SK-N-MC (cell line): ENCODE results near the gene ATP2B2.

Experiments used
- DNase-seq: peaks from one replicate; pipeline ENCODE4 v3.0.0-alpha.2; 2011; ENCODE audit warnings: low read depth, low spot score
- H3K27ac ChIP-seq: fragments of 200-600 bp; sonication (generic); 2 replicates; pipeline ENCODE4 v1.5.1; 2016; ENCODE audit warnings: mixed run types
- H3K36me3 ChIP-seq: fragments of 200-600 bp; sonication (generic); 2 replicates; pipeline ENCODE4 v1.6.1; 2017; ENCODE audit warnings: antibody characterized with exemption, low read length, mixed read lengths; ENCODE audit not compliant: insufficient read depth
- H3K4me3 ChIP-seq: fragments of 200-600 bp; sonication (generic); 2 replicates; pipeline ENCODE4 v1.5.1; 2016
- H3K9ac ChIP-seq: fragments of 200-600 bp; sonication (generic); 2 replicates; pipeline ENCODE4 v1.8.0; 2017; ENCODE audit warnings: mixed run types, mixed read lengths; ENCODE audit not compliant: insufficient read length
- H3K9me3 ChIP-seq: fragments of 200-600 bp; sonication (generic); 2 replicates; pipeline ENCODE4 v1.6.1; 2017; ENCODE audit warnings: low read depth, mild to moderate bottlenecking, antibody characterized with exemption, low read length, moderate library complexity, mixed read lengths
- EZH2 ChIP-seq: fragments of 200-600 bp; sonication (generic); IDR thresholded peaks from one replicate; pipeline ENCODE4 v1.6.1; 2017; ENCODE audit warnings: antibody characterized with exemption
- FOXP2 ChIP-seq: optimal IDR thresholded peaks from 2 replicates; pipeline ENCODE3; 2011; ENCODE audit warnings: mild to moderate bottlenecking, moderate library complexity; ENCODE audit not compliant: insufficient read depth; ENCODE audit errors: extremely low read length, control extremely low read depth
- POLR2AphosphoS5 ChIP-seq: IDR thresholded peaks from 2 replicates; pipeline ENCODE4 v1.6.1; 2012; ENCODE audit warnings: mild to moderate bottlenecking, low read depth, low read length, borderline replicate concordance

The ATP2B2 gene

DNA sequence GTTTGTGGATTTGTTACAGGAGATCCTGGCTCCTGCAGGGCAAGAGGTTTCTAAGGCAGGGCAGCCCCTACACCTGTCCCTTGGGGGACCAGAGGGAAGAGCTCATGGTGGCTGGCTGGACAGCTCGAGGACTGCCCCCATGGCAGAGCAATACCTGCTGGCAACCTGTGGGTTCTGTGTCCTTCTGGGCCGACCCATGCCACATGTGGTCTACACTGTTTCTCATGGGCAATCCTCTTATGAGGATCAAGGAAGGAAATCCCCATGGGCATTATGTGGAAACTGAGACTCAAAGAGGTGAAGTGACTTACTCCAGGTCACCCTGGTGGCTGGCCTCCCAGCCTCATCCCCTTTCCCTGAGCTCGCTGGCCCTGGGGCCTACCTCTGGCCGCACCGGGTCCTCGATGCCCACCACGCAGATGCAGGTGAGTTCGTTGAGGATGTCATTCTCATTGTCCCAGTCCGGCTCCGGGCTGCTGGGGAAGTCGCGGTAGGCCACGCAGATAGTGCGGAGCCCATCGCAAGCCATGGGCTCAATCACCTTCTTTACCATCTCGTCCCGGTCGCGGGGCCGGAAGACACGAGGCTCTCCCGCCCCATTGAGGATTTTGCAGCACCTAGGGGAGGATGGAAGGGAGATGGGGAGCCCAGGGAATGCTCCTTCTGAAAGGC, 146.9 kb downstream of the ATP2B2 start:
- TF ChIP-seq POLR2AphosphoS5 (no peak), EZH2 (no peak), FOXP2 (no peak)
- H3K9me3 ChIP-seq: no peaks in the 10 kb centered on the region
- no peak overlapping the region for H3K4me3 ChIP-seq
- no peak overlapping the region for H3K27ac ChIP-seq
- H3K9ac ChIP-seq: no peak overlapping the region
- no peak for DNase-seq
- no peaks in the 10 kb centered on the region for H3K36me3 ChIP-seq

DNA sequence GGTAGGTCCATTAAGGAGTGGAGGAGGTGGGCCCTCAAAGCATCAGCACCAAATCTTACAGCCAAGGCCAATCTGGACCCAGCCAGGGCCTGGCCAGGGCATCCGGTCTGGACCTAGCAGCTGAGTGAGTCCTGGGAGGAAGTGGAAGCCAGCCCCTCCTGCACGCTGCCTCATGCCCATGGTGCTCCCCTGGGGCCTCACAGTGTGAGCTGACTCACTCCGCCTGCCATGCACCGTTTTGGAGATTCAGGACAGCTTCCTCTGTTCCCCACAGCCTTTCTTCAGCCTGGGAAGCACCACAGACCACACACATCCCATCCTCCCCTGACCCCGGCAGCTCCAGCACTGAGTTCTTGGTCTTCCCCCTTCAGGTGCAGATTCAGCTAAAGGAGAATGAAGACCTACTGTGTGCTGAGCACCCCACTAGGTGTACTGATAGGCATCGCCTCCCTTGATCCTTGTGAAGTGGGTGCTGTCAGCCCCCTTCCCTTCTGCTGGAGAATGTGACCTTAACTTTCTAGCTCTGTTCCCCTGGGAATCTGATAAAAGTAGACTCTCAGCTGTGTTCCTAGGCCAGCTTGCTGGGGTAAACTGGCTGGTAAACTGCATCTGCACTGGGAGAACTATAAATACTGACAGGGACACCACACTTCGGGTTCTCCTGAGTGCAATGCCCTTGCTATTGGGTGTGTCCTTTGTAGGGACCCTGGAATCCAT, 147.6 kb downstream of the ATP2B2 start:
- no peak overlapping the region for H3K4me3 ChIP-seq
- no peaks in the 10 kb centered on the region for H3K36me3 ChIP-seq
- no peak overlapping the region for H3K9ac ChIP-seq
- H3K9me3 ChIP-seq: no peaks in the 10 kb centered on the region
- no peak overlapping the region for H3K27ac ChIP-seq
- TF ChIP-seq FOXP2 (no peak), EZH2 (no peak), POLR2AphosphoS5 (no peak)
- no peak for DNase-seq

GRCh38 chr3:10357095-10357494, 148.3 kb downstream of the ATP2B2 start:
- Histone ChIP-seq H3K9me3 (no peaks in the 10 kb centered on the region), H3K36me3 (no peaks in the 10 kb centered on the region), H3K27ac (no peak overlapping the region), H3K9ac (no peak overlapping the region), H3K4me3 (no peak overlapping the region)
- DNase-seq: no peak
- no peak for TF ChIP-seq FOXP2
- TF ChIP-seq POLR2AphosphoS5: no peak
- TF ChIP-seq EZH2: no peak

GRCh38 chr3:10356461-10356981, 148.9 kb downstream of the ATP2B2 start:
- H3K27ac ChIP-seq: no peak overlapping the region
- no peak overlapping the region for H3K9ac ChIP-seq
- no peak for DNase-seq

GRCh38 chr3:10354361-10355015, 150.9 kb downstream of the ATP2B2 start:
- Histone ChIP-seq H3K27ac (no peak overlapping the region), H3K36me3 (no peaks in the 10 kb centered on the region), H3K4me3 (no peak overlapping the region), H3K9me3 (no peaks in the 10 kb centered on the region), H3K9ac (no peak overlapping the region)
- TF ChIP-seq FOXP2 (no peak), POLR2AphosphoS5 (no peak), EZH2 (no peak)
- DNase-seq: no peak

More at GRCh38 chr3:10356461-10356981, 148.9 kb downstream of the ATP2B2 start:
- no peaks in the 10 kb centered on the region for H3K36me3 ChIP-seq
- no peaks in the 10 kb centered on the region for H3K9me3 ChIP-seq
- TF ChIP-seq EZH2 (no peak), FOXP2 (no peak)
- no peak overlapping the region for H3K4me3 ChIP-seq

DNA sequence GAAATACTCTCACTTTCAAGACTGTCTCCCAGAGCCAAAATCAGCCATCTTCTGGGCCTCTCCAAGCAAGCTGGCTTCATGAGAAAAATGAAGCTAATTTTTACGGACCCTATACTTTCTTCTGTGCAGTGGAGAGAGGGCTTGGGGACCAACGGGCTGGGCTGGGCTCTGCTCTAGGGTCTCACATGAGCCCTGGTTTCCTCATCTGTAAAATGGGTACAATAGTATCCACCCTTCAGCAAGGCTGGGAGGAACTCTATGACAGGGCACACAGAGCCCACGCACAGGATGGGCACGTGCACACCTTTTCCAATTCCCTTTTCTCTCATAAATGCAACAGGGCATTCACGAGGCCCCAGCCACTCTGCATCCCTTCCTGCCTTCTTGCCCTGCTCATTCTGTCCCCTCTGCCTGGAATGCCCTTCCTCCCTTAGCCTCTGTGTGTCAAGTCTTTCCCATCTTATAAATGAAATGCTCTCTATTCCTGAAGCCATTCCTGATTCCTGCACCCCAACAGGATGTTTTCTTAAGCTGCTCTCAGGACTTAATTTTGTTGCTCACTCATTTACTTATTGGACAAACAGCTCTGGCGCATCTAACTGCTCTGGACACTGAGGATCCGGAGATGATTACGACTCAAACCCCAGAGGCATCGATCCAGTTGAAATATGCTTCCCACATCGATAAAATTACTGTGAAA, 151.6 kb downstream of the ATP2B2 start:
- H3K36me3 ChIP-seq: no peaks in the 10 kb centered on the region
- no peak overlapping the region for H3K9ac ChIP-seq
- no peak for TF ChIP-seq POLR2AphosphoS5
- no peak for TF ChIP-seq EZH2
- no peak for TF ChIP-seq FOXP2
- no peak overlapping the region for H3K27ac ChIP-seq
- no peak overlapping the region for H3K4me3 ChIP-seq
- no peaks in the 10 kb centered on the region for H3K9me3 ChIP-seq
- no peak for DNase-seq

DNA sequence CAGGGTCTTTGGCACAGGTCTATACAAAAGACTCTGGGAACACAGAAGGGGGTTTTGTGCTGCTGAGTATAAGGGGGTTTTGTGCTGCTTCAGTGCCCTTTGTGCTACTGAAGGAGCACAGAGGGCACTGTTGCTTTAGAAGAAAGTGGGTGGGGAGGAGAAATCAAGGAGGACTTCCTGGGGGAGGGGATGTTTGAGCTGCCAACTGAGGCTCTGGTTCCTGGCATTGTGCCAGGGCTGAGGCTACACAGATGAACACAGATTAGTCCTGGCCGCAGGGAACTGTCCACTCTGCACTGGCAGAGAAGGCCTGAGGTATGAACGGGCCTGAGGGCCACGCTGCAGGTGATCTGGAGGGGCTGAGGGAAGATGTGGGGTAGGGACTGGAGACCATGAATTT, 152.2 kb downstream of the ATP2B2 start:
- no peak for DNase-seq
- no peaks in the 10 kb centered on the region for H3K9me3 ChIP-seq
- TF ChIP-seq EZH2: no peak
- no peak for TF ChIP-seq FOXP2
- no peak for TF ChIP-seq POLR2AphosphoS5
- H3K4me3 ChIP-seq: no peak overlapping the region
- H3K9ac ChIP-seq: no peak overlapping the region
- no peaks in the 10 kb centered on the region for H3K36me3 ChIP-seq
- H3K27ac ChIP-seq: no peak overlapping the region

DNA sequence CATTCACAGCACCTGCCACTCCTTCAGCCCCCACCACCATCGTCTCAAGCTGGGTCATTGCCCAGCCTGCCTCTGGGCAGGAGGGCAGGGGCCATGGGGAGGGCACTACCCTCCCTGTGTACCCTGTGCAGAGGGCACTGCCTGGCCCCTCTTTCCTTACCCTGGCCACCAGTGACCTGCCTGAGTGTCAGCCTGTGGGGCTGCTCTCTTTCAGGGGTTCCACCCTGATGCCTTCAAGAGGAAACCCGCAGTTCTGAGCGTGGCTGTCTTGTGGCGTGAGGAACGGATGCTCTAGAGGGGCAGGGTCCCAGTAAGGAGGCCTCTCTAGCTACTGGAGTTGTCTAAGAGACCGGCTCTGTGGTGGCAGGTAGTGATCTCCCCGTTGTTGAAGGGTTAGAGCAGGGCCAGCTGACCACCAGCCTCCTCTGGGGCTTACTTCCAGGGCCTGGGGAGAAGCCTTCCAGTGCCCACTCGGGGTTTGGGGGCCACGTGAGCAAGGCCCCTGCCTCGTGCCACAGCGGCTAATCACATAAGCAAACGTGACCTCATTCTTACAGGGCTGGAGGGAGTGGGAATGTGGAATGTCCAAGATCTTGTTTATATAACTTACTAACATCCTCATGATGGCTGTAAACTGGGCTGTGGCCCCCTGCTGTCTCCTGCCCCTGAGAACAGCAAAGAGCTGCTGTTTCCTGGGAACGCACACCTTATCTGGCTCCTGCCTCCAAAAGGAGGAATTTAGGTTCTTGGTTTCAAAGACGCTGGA, 153.1 kb downstream of the ATP2B2 start:
- H3K9ac ChIP-seq: no peak overlapping the region

More for the DNA sequence above, 153.1 kb downstream of the ATP2B2 start:
- Histone ChIP-seq H3K9me3 (no peaks in the 10 kb centered on the region), H3K4me3 (no peak overlapping the region), H3K27ac (no peak overlapping the region), H3K36me3 (no peaks in the 10 kb centered on the region)
- no peak for DNase-seq
- TF ChIP-seq FOXP2 (no peak), EZH2 (no peak), POLR2AphosphoS5 (no peak)
